SK-N-SH treated with all-trans-retinoic acid at 6 μM for 48 hours (cell line): ENCODE results near the gene BPIFA3.

Experiments
- ATAC-seq: fragments of 200-7000 bp; cut with Tn5 transposase; 3 replicates; pipeline ENCODE4 v1.9.1; 2020; ENCODE audit warnings: mild to moderate bottlenecking, moderate library complexity
- ARNTL ChIP-seq: fragments of 450-650 bp; formaldehyde crosslinking; IDR thresholded peaks from 2 replicates; pipeline ENCODE4 v1.5.0; 2020; ENCODE audit warnings: low read depth, mild to moderate bottlenecking, moderate library complexity, borderline replicate concordance
- BACH2 ChIP-seq: fragments of 250-450 bp; sonication (Bioruptor Pico); IDR thresholded peaks from 2 replicates; pipeline ENCODE4 v1.9.0; 2021; ENCODE audit warnings: mild to moderate bottlenecking, borderline replicate concordance
- CREB5 ChIP-seq: fragments of 250-450 bp; sonication (Bioruptor Pico); IDR thresholded peaks from 2 replicates; pipeline ENCODE4 v1.5.1; 2020; ENCODE audit warnings: low read depth, mild to moderate bottlenecking, moderate library complexity
- CSDC2 ChIP-seq: fragments of 250-450 bp; sonication (Bioruptor Pico); IDR thresholded peaks from 2 replicates; pipeline ENCODE4 v1.5.0; 2020; ENCODE audit warnings: mild to moderate bottlenecking, moderate library complexity
- ESRRG ChIP-seq: fragments of 250-450 bp; sonication (Bioruptor Pico); IDR thresholded peaks from 2 replicates; pipeline ENCODE4 v1.6.1; 2021; ENCODE audit warnings: mild to moderate bottlenecking
- ISL1 ChIP-seq: fragments of 250-450 bp; sonication (Bioruptor Pico); IDR thresholded peaks from 2 replicates; pipeline ENCODE4 v2.1.2; 2022; ENCODE audit warnings: mild to moderate bottlenecking, moderate library complexity
- OSR1 ChIP-seq: fragments of 250-450 bp; sonication (Bioruptor Pico); IDR thresholded peaks from 2 replicates; pipeline ENCODE4 v1.8.0; 2022; ENCODE audit warnings: moderate library complexity, mild to moderate bottlenecking, inconsistent platforms
- POU6F1 ChIP-seq: fragments of 250-450 bp; sonication (Bioruptor Pico); IDR thresholded peaks from 2 replicates; pipeline ENCODE4 v1.8.0; 2021; ENCODE audit warnings: low read depth, mild to moderate bottlenecking, moderate library complexity, borderline replicate concordance
- PPARA ChIP-seq: fragments of 250-450 bp; sonication (Bioruptor Pico); IDR thresholded peaks from 2 replicates; pipeline ENCODE4 v1.5.0; 2020; ENCODE audit warnings: mild to moderate bottlenecking, borderline replicate concordance
- RARB ChIP-seq: fragments of 250-450 bp; sonication (Bioruptor Pico); IDR thresholded peaks from 2 replicates; pipeline ENCODE4 v1.8.0; 2021; ENCODE audit warnings: mild to moderate bottlenecking, moderate library complexity
- SNAI2 ChIP-seq: fragments of 250-450 bp; sonication (Bioruptor Pico); IDR thresholded peaks from 2 replicates; pipeline ENCODE4 v1.5.0; 2020; ENCODE audit warnings: mild to moderate bottlenecking, moderate library complexity
- TCF4 ChIP-seq: fragments of 250-450 bp; sonication (Bioruptor Pico); IDR thresholded peaks from 2 replicates; pipeline ENCODE4 v1.8.0; 2021; ENCODE audit warnings: mild to moderate bottlenecking, moderate library complexity, borderline replicate concordance
- TSHZ2 ChIP-seq: fragments of 250-450 bp; sonication (Bioruptor Pico); IDR thresholded peaks from 2 replicates; pipeline ENCODE4 v1.5.0; 2020; ENCODE audit warnings: mild to moderate bottlenecking, moderate library complexity
- ZC3H10 ChIP-seq: fragments of 250-450 bp; sonication (Bioruptor Pico); IDR thresholded peaks from 2 replicates; pipeline ENCODE4 v1.5.1; 2021; ENCODE audit warnings: mild to moderate bottlenecking, moderate library complexity
- ZFP30 ChIP-seq: fragments of 450-650 bp; formaldehyde crosslinking; IDR thresholded peaks from 2 replicates; pipeline ENCODE4 v1.5.0; 2022; ENCODE audit warnings: mild to moderate bottlenecking, moderate library complexity
- ZNF70 ChIP-seq: fragments of 450-650 bp; formaldehyde crosslinking; IDR thresholded peaks from 2 replicates; pipeline ENCODE4 v1.5.0; 2020; ENCODE audit warnings: mild to moderate bottlenecking, moderate library complexity
- ZNF8 ChIP-seq: fragments of 450-650 bp; formaldehyde crosslinking; IDR thresholded peaks from 2 replicates; pipeline ENCODE4 v1.5.0; 2020; ENCODE audit warnings: mild to moderate bottlenecking, moderate library complexity
- TF ChIP-seq, protein P1 (sequence below): fragments of 250-450 bp; sonication (Bioruptor Pico); IDR thresholded peaks from 2 replicates; pipeline ENCODE4 v1.8.0; 2020; ENCODE audit warnings: mild to moderate bottlenecking, moderate library complexity, borderline replicate concordance
- TF ChIP-seq, protein P2 (sequence below): fragments of 250-450 bp; sonication (Bioruptor Pico); IDR thresholded peaks from 2 replicates; pipeline ENCODE4 v1.5.1; 2021; ENCODE audit warnings: mild to moderate bottlenecking, moderate library complexity

Gene BPIFA3

GRCh38 chr20:33199026-33199425 lies 18.1 kb upstream of the BPIFA3 start:
- TF ChIP-seq POU6F1 (CRISPR knock-in tag) (no peak), TSHZ2 (no peak), PPARA (no peak)
- ATAC-seq = no peak

DNA sequence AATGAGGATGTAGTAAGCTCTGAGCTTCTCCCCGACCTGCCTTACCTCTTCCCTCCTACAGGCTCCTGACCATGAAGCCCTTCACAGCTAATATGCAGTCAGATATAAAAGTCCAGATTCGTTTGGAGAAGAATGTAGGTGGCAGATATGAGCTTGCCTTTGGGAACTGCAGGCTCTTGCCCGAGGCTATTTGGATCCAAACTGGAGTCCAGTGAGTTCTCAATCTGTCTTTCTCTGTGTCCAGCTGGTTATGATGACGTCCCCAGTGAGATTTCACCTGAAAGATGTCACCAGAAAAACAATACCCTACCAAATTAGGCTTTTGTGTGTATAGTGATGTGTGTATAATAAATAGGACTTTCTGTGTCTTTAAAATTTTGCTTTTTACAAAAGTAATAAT lies 14.7 kb upstream of the BPIFA3 start:
- TF ChIP-seq, protein P1, sequence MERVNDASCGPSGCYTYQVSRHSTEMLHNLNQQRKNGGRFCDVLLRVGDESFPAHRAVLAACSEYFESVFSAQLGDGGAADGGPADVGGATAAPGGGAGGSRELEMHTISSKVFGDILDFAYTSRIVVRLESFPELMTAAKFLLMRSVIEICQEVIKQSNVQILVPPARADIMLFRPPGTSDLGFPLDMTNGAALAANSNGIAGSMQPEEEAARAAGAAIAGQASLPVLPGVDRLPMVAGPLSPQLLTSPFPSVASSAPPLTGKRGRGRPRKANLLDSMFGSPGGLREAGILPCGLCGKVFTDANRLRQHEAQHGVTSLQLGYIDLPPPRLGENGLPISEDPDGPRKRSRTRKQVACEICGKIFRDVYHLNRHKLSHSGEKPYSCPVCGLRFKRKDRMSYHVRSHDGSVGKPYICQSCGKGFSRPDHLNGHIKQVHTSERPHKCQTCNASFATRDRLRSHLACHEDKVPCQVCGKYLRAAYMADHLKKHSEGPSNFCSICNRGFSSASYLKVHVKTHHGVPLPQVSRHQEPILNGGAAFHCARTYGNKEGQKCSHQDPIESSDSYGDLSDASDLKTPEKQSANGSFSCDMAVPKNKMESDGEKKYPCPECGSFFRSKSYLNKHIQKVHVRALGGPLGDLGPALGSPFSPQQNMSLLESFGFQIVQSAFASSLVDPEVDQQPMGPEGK (CRISPR knock-in tag) = no peak
- no peak for TF ChIP-seq OSR1 (CRISPR knock-in tag)
- TF ChIP-seq, protein P2, sequence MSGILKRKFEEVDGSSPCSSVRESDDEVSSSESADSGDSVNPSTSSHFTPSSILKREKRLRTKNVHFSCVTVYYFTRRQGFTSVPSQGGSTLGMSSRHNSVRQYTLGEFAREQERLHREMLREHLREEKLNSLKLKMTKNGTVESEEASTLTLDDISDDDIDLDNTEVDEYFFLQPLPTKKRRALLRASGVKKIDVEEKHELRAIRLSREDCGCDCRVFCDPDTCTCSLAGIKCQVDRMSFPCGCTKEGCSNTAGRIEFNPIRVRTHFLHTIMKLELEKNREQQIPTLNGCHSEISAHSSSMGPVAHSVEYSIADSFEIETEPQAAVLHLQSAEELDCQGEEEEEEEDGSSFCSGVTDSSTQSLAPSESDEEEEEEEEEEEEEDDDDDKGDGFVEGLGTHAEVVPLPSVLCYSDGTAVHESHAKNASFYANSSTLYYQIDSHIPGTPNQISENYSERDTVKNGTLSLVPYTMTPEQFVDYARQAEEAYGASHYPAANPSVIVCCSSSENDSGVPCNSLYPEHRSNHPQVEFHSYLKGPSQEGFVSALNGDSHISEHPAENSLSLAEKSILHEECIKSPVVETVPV (CRISPR knock-in tag) = no peak
- TF ChIP-seq ZFP30 (CRISPR knock-in tag) = no peak
- TF ChIP-seq ZC3H10 = no peak
- no peak for TF ChIP-seq ARNTL (CRISPR knock-in tag)
- no peak for TF ChIP-seq ZNF8 (CRISPR knock-in tag)
- no peak for TF ChIP-seq CREB5 (CRISPR knock-in tag)
- no peak for TF ChIP-seq ZNF70 (CRISPR knock-in tag)
- no peak for TF ChIP-seq SNAI2 (CRISPR knock-in tag)
- ATAC-seq = no peak

DNA sequence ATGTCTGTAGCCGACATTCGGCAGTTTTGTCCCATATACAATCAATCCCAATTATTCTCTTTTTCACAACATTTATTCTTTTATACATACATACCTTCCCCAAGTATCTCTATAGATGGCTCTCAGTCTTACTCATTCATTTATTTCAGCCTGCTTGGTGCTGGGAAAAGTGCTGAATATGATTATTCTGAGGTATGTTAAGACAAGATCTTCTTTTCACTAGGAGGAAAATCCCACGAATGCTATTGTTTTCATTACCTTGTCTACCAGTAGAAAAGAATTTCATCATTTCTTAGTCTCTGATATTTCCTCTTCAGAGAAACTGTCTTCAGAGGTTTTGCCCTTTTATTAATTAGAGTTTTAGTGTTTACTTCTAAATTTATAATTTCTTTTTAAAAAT lies 13.7 kb upstream of the BPIFA3 start:
- TF ChIP-seq TCF4 = no peak
- no peak for ATAC-seq

DNA sequence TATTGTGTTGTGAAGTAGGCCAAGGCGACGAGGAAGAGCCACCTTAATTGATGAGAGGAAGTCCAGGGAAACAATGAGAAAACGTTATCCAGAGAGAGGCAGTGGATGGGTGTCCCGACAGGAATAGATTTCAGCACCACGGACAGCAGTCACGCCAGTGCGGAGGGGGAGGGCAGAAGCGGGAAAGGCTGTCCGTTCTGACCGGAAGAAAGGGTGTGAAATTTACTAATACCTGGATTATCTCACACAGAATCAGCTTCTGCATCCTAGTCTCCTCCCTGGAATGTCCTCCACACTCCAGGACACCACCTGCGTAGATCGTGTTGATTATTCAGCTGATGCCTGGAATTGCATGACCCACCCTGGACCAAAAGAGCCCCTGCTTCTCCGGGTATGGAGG lies 7.4 kb upstream of the BPIFA3 start:
- TF ChIP-seq ARNTL (CRISPR knock-in tag) = no peak
- no peak for TF ChIP-seq ZFP30 (CRISPR knock-in tag)
- TF ChIP-seq ZC3H10 = no peak
- no peak for TF ChIP-seq BACH2
- TF ChIP-seq TCF4 = no peak
- TF ChIP-seq RARB (CRISPR knock-in tag) = no peak
- no peak for TF ChIP-seq ISL1
- TF ChIP-seq CREB5 (CRISPR knock-in tag) = no peak
- no peak for TF ChIP-seq ZNF70 (CRISPR knock-in tag)
- no peak for TF ChIP-seq CSDC2
- TF ChIP-seq, protein P1 (CRISPR knock-in tag) = no peak
- TF ChIP-seq ESRRG = no peak
- ATAC-seq = peak; percentile 63
